HepG2 (cell line): ENCODE measurements around the gene ANKRD27. TPM values are rescaled to one million over a fixed set of nuclear protein-coding genes. Genes with fewer than 3 reads are reported as not detected.

ENCODE experiments used
- DPF2 ChIP-seq: sonication (generic); formaldehyde crosslinking; IDR thresholded peaks from 2 replicates; pipeline ENCODE4 v1.4.0; 2020; ENCODE audit warnings: mild to moderate bottlenecking, low read depth, missing genetic modification reagents, borderline replicate concordance
- MED1 ChIP-seq: sonication (generic); formaldehyde crosslinking; IDR thresholded peaks from 2 replicates; pipeline ENCODE4 v1.4.0; 2020; ENCODE audit warnings: missing genetic modification reagents
- SMAD9 ChIP-seq: sonication (generic); formaldehyde crosslinking; IDR thresholded peaks from 2 replicates; pipeline ENCODE4 v1.5.1; 2020; ENCODE audit warnings: mild to moderate bottlenecking, missing genetic modification reagents
- SOX6 ChIP-seq, 2 experiments: fragments of 450-650 bp in 1 of 2; sonication (generic) in 1 of 2; formaldehyde crosslinking in 1 of 2; IDR thresholded peaks; 2 replicates each; pipeline versions ENCODE4 v1.4.0 to v1.6.1; 2017 to 2020; ENCODE audit warnings: antibody characterized with exemption in 1 of 2, mild to moderate bottlenecking in 1 of 2, missing genetic modification reagents in 1 of 2
- TRIM24 ChIP-seq: sonication (generic); formaldehyde crosslinking; IDR thresholded peaks from 2 replicates; pipeline ENCODE4 v1.8.0; 2022; ENCODE audit warnings: mild to moderate bottlenecking, missing genetic modification reagents
- TSC22D2 ChIP-seq: sonication (generic); formaldehyde crosslinking; IDR thresholded peaks from 2 replicates; pipeline ENCODE4 v1.5.1; 2020; ENCODE audit warnings: missing genetic modification reagents, mild to moderate bottlenecking, borderline replicate concordance
- ZNF205 ChIP-seq: IDR thresholded peaks from 2 replicates; pipeline ENCODE4 v1.6.1; 2018; ENCODE audit warnings: missing biosample characterization, missing genetic modification reagents
- ZNF256 ChIP-seq: sonication (generic); formaldehyde crosslinking; conservative IDR thresholded peaks from 2 replicates; pipeline ENCODE4 v1.4.0; 2020; ENCODE audit warnings: missing genetic modification reagents
- ZNF484 ChIP-seq: sonication (generic); formaldehyde crosslinking; IDR thresholded peaks from 2 replicates; pipeline ENCODE4 v1.5.1; 2020; ENCODE audit warnings: mild to moderate bottlenecking, low read depth, missing genetic modification reagents, borderline replicate concordance
- polyA plus RNA-seq, 8 experiments: library from polyadenylated mRNA; depleted of rRNA in 3 of 8; stranded (reverse) in 7 of 8; unstranded in 1 of 8; fragments of >200 nt; fragmentation: Illumina TruSeq in 4 of 8; extraction: Trizol in 4 of 8; gene quantifications; 2 replicates each; pipeline versions ENCODE4 v1.2.1 to v1.2.3, GENCODE V29; 2011 to 2016; ENCODE audit warnings: low read depth in 4 of 8, missing spikeins in 1 of 8, mixed read lengths in 1 of 8; ENCODE audit not compliant: insufficient read depth in 1 of 8
- total RNA-seq, 5 experiments: library from RNA; depleted of rRNA; stranded (reverse); fragments of >200 nt; fragmentation: Illumina TruSeq; extraction: Trizol; gene quantifications; 2 replicates each; pipeline ENCODE4 v1.2.3, GENCODE V29; 2016; ENCODE audit warnings: low read depth in 1 of 5
- TF ChIP-seq, protein P1 (sequence below): sonication (generic); formaldehyde crosslinking; IDR thresholded peaks from 2 replicates; pipeline ENCODE4 v1.8.1; 2023; ENCODE audit warnings: missing genetic modification reagents, mild to moderate bottlenecking, borderline replicate concordance
- TF ChIP-seq, protein P2 (sequence below): sonication (generic); formaldehyde crosslinking; IDR thresholded peaks from 2 replicates; pipeline ENCODE4 v1.4.0; 2020; ENCODE audit warnings: mild to moderate bottlenecking, missing genetic modification reagents
- TF ChIP-seq, protein P3 (sequence below), 2 experiments: fragments of 450-650 bp in 1 of 2; sonication (generic) in 1 of 2; formaldehyde crosslinking in 1 of 2; IDR thresholded peaks; 2 replicates each; pipeline versions ENCODE4 v1.6.1 to v1.8.0; 2016 to 2022; ENCODE audit warnings: antibody characterized with exemption in 1 of 2, mild to moderate bottlenecking in 1 of 2, missing genetic modification reagents in 1 of 2
- TF ChIP-seq, protein P4 (sequence below): fragments of 450-650 bp; IDR thresholded peaks from 2 replicates; pipeline ENCODE4 v1.6.1; 2017; ENCODE audit warnings: mild to moderate bottlenecking

Gene ANKRD27
- total and polyA plus RNA-seq, 2 of the 13 experiments (the other 11 are each of a cell fraction or from before 2014, with no cell fraction given) = 22.2 to 23.7 TPM

DNA sequence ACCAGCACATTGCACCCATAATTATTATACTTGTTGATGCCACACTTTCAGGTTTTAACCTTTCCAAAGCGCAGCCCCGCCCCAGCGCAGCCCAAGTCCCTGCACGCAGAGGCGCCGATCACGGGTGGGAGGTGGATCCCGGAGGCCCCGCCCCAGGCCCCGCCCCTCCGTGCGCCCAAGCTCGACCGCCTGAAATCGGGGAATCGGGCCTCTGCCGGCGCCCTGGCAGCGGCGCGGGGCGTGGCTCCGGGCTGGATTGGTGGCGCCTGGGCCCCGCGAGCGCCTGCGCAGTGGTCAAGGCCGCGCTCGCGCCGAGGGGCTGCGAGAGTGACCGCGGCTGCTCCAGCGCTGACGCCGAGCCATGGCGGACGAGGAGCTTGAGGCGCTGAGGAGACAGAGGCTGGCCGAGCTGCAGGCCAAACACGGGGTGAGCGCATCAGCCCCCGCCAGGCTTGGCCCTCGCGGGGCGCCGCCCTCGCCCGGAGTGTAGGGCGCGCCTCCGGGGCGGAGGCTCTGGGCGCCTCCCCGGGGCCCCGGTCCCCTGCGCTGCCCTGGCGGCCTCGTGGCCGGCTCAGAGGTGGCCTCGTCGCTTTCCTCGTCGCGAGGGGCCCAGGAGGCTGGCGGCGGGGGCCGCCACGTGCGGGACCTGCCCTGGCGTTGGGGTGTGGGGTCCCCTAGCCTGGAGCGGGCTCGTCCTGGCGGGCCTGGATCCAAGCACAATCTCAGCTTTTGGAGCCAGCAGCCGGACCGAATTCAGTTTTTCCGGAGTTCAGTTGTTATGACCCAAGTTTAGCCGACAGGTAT, 93.9 kb downstream of the ANKRD27 start, which contains the start of gene PDCD5 (continued):
- TF ChIP-seq, protein P1, sequence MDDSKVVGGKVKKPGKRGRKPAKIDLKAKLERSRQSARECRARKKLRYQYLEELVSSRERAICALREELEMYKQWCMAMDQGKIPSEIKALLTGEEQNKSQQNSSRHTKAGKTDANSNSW (CRISPR knock-in tag) = 0 out of 2 replicates have a peak, but pooled peaks have one; percentile 89
- TF ChIP-seq SOX6 (IDR thresholded peaks at IDR 0.05) (no peak), SOX6 (CRISPR knock-in tag; IDR thresholded peaks at IDR 0.05) (no peak), MED1 (no peak), ZNF256 (CRISPR knock-in tag) (no peak; the same call in 1 of the 2 replicates), ZNF205 (CRISPR knock-in tag) (no peak), DPF2 (CRISPR knock-in tag) (no peak), TRIM24 (CRISPR knock-in tag) (no peak), TSC22D2 (CRISPR knock-in tag) (no peak), SMAD9 (CRISPR knock-in tag) (no peak), ZNF484 (CRISPR knock-in tag) (no peak; the same call in 1 of the 2 replicates)
- TF ChIP-seq, protein P2, sequence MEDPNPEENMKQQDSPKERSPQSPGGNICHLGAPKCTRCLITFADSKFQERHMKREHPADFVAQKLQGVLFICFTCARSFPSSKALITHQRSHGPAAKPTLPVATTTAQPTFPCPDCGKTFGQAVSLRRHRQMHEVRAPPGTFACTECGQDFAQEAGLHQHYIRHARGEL (CRISPR knock-in tag) = no peak
- TF ChIP-seq, protein P3, sequence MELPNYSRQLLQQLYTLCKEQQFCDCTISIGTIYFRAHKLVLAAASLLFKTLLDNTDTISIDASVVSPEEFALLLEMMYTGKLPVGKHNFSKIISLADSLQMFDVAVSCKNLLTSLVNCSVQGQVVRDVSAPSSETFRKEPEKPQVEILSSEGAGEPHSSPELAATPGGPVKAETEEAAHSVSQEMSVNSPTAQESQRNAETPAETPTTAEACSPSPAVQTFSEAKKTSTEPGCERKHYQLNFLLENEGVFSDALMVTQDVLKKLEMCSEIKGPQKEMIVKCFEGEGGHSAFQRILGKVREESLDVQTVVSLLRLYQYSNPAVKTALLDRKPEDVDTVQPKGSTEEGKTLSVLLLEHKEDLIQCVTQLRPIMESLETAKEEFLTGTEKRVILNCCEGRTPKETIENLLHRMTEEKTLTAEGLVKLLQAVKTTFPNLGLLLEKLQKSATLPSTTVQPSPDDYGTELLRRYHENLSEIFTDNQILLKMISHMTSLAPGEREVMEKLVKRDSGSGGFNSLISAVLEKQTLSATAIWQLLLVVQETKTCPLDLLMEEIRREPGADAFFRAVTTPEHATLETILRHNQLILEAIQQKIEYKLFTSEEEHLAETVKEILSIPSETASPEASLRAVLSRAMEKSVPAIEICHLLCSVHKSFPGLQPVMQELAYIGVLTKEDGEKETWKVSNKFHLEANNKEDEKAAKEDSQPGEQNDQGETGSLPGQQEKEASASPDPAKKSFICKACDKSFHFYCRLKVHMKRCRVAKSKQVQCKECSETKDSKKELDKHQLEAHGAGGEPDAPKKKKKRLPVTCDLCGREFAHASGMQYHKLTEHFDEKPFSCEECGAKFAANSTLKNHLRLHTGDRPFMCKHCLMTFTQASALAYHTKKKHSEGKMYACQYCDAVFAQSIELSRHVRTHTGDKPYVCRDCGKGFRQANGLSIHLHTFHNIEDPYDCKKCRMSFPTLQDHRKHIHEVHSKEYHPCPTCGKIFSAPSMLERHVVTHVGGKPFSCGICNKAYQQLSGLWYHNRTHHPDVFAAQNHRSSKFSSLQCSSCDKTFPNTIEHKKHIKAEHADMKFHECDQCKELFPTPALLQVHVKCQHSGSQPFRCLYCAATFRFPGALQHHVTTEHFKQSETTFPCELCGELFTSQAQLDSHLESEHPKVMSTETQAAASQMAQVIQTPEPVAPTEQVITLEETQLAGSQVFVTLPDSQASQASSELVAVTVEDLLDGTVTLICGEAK (IDR thresholded peaks at IDR 0.05) = no peak
- TF ChIP-seq, protein P3 (CRISPR knock-in tag; IDR thresholded peaks at IDR 0.05) = no peak
- TF ChIP-seq, protein P4, sequence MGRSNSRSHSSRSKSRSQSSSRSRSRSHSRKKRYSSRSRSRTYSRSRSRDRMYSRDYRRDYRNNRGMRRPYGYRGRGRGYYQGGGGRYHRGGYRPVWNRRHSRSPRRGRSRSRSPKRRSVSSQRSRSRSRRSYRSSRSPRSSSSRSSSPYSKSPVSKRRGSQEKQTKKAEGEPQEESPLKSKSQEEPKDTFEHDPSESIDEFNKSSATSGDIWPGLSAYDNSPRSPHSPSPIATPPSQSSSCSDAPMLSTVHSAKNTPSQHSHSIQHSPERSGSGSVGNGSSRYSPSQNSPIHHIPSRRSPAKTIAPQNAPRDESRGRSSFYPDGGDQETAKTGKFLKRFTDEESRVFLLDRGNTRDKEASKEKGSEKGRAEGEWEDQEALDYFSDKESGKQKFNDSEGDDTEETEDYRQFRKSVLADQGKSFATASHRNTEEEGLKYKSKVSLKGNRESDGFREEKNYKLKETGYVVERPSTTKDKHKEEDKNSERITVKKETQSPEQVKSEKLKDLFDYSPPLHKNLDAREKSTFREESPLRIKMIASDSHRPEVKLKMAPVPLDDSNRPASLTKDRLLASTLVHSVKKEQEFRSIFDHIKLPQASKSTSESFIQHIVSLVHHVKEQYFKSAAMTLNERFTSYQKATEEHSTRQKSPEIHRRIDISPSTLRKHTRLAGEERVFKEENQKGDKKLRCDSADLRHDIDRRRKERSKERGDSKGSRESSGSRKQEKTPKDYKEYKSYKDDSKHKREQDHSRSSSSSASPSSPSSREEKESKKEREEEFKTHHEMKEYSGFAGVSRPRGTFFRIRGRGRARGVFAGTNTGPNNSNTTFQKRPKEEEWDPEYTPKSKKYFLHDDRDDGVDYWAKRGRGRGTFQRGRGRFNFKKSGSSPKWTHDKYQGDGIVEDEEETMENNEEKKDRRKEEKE = no peak
